ENCODE data around the gene MAP2K3.

DNA sequence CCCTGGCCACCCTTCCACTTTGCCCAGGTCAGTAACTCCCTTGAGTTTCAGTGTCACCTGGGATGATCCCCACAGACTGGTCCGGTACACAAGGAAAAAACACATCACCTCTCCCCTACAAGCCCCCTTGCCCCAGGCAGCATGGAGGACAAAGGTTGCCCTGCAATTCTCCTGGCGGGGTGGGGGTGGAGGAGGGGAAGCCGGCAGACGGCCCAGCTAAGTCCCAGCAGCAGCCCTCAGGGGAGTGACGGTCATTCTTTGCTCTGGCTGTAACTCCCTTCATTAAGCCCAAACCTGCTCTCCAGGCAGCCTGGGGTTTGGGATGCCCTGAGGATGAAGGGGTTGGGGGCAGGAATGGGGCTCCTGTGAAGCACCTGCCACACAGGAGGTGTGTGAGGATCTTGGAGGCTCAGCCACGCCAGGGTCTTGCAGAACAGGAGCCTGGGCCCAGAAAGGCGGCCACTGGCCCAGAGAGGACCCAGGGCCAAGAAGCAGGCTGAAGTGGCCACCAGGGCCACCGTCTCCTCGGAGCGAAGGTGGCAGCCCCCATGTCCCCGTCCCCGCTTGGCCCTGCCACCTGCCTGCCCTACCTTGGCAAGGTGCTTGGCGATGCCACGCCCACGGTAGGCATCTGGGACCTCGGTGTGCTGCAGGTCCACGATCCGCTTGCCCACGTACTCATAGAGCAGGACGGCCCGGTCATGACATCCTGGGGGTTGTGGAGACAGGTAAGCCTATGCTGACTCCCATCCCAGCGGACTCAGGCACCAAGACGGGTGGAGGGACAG is 40.8 kb upstream of the MAP2K3 start:
- TF ChIP-seq, protein P1, sequence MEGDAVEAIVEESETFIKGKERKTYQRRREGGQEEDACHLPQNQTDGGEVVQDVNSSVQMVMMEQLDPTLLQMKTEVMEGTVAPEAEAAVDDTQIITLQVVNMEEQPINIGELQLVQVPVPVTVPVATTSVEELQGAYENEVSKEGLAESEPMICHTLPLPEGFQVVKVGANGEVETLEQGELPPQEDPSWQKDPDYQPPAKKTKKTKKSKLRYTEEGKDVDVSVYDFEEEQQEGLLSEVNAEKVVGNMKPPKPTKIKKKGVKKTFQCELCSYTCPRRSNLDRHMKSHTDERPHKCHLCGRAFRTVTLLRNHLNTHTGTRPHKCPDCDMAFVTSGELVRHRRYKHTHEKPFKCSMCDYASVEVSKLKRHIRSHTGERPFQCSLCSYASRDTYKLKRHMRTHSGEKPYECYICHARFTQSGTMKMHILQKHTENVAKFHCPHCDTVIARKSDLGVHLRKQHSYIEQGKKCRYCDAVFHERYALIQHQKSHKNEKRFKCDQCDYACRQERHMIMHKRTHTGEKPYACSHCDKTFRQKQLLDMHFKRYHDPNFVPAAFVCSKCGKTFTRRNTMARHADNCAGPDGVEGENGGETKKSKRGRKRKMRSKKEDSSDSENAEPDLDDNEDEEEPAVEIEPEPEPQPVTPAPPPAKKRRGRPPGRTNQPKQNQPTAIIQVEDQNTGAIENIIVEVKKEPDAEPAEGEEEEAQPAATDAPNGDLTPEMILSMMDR (IDR thresholded peaks at IDR 0.05) = no peak
- TF ChIP-seq POLR2A (IDR thresholded peaks at IDR 0.05) = no peak
- no peak for TF ChIP-seq EP300 (IDR thresholded peaks at IDR 0.05)

Measured in ovary (tissue), 3 donors.